ENCODE measurements around the gene ENHO.

Gene ENHO

DNA sequence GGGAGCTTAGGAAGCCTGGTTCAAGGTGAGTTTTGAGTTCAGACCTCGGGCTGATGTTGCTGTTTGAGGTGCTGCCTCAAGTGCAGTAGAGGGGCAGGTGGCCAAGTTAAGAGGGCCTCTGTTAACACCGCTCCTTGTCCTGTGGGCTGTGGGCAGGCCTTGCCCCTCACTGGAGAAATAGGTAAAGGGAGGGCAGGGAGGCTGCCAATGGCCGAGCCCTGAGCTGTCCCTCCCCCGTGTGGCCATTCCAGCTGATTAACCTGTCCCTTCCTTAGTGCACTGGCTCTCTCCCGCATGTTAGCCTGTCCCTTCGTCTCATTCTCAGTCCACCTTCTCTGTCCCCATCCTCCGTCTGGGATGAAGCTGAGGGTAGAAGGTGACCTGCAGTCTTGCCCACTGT lies 45.3 kb upstream of the ENHO start:
- no peak for TF ChIP-seq EZH2phosphoT487 (IDR thresholded peaks at IDR 0.05; ENCODE audit: borderline replicate concordance, low read length)
- TF ChIP-seq, protein P1, sequence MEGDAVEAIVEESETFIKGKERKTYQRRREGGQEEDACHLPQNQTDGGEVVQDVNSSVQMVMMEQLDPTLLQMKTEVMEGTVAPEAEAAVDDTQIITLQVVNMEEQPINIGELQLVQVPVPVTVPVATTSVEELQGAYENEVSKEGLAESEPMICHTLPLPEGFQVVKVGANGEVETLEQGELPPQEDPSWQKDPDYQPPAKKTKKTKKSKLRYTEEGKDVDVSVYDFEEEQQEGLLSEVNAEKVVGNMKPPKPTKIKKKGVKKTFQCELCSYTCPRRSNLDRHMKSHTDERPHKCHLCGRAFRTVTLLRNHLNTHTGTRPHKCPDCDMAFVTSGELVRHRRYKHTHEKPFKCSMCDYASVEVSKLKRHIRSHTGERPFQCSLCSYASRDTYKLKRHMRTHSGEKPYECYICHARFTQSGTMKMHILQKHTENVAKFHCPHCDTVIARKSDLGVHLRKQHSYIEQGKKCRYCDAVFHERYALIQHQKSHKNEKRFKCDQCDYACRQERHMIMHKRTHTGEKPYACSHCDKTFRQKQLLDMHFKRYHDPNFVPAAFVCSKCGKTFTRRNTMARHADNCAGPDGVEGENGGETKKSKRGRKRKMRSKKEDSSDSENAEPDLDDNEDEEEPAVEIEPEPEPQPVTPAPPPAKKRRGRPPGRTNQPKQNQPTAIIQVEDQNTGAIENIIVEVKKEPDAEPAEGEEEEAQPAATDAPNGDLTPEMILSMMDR (IDR thresholded peaks at IDR 0.05; ENCODE audit: low read depth, low read length, poor library complexity, severe bottlenecking) = no peak
- Histone ChIP-seq H3K4me2 (ENCODE audit: low read length) (no peak overlapping the region), H3K9me3 (ENCODE audit: control insufficient read depth, insufficient read depth, low read length) (no peaks in the 10 kb centered on the region), H3F3A (ENCODE audit: control insufficient read depth, insufficient read depth) (no peaks in the 10 kb centered on the region), H3K27me3 (ENCODE audit: control insufficient read depth, low read length) (peaks cover 31% of the 10 kb centered on the region), H3K36me3 (ENCODE audit: control insufficient read depth, low read length) (no peaks in the 10 kb centered on the region), H3K27ac (ENCODE audit: low read depth, low read length) (no peak overlapping the region), H4K20me1 (ENCODE audit: control insufficient read depth, insufficient read depth, low read depth, low read length) (no peaks in the 10 kb centered on the region; the same call in 1 of the 2 replicates), H3K4me1 (ENCODE audit: control insufficient read depth, low read length) (no peaks in the 10 kb centered on the region), H3K4me3 (ENCODE audit: low read length) (no peak overlapping the region), H3K9me2 (replicated peaks; ENCODE audit: control insufficient read depth, low read length) (no peaks in the 10 kb centered on the region), H3K79me2 (ENCODE audit: control insufficient read depth, low read length) (no peaks in the 10 kb centered on the region)

- Histone ChIP-seq H3K27me3 (ENCODE audit: control insufficient read depth, low read length) (peaks cover 31% of the 10 kb centered on the region), H3K79me2 (ENCODE audit: control insufficient read depth, low read length) (no peaks in the 10 kb centered on the region), H3K9me3 (ENCODE audit: control insufficient read depth, insufficient read depth, low read length) (peaks cover 2% of the 10 kb centered on the region; the same call in 1 of the 2 replicates), H3K36me3 (ENCODE audit: control insufficient read depth, low read length) (no peaks in the 10 kb centered on the region), H3K4me1 (ENCODE audit: control insufficient read depth, low read length) (no peaks in the 10 kb centered on the region), H3K4me2 (ENCODE audit: low read length) (no peak overlapping the region), H3K9me2 (replicated peaks; ENCODE audit: control insufficient read depth, low read length) (no peaks in the 10 kb centered on the region), H4K20me1 (ENCODE audit: control insufficient read depth, insufficient read depth, low read depth, low read length) (no peaks in the 10 kb centered on the region; the same call in 1 of the 2 replicates), H3K27ac (ENCODE audit: low read depth, low read length) (no peak overlapping the region), H3K4me3 (ENCODE audit: low read length) (no peak overlapping the region), H3F3A (ENCODE audit: control insufficient read depth, insufficient read depth) (no peaks in the 10 kb centered on the region)
- TF ChIP-seq EZH2phosphoT487 (IDR thresholded peaks at IDR 0.05; ENCODE audit: borderline replicate concordance, low read length) = no peak
- TF ChIP-seq, protein P1 (IDR thresholded peaks at IDR 0.05; ENCODE audit: low read depth, low read length, poor library complexity, severe bottlenecking) = no peak
Measured at GRCh38 chr9:34566972-34567371, 44.2 kb upstream of the ENHO start.

DNA sequence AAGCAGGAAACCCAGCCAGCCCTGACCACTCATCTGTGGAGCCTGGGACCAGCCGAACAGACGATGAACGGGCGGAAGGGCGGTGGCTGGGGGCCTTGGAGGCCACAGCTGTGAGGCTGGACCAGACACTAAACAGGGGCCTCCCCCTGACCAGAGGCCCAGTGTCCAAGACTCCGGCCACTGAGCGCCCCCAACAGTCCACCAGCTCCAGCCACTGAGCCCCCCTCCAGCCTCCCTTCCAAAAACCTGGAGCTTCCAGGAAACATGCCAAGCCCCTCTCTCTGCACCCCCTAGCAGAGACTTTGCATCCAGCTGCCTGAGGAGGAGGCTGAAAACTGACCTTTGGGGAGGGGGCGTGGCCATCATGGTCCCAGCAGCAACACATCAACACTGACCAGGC lies 43.5 kb upstream of the ENHO start:
- Histone ChIP-seq H3K4me3 (ENCODE audit: low read length) (no peak overlapping the region), H3K4me1 (ENCODE audit: control insufficient read depth, low read length) (no peaks in the 10 kb centered on the region), H3K27me3 (ENCODE audit: control insufficient read depth, low read length) (peaks cover 31% of the 10 kb centered on the region), H3K36me3 (ENCODE audit: control insufficient read depth, low read length) (no peaks in the 10 kb centered on the region), H4K20me1 (ENCODE audit: control insufficient read depth, insufficient read depth, low read depth, low read length) (no peaks in the 10 kb centered on the region; the same call in 1 of the 2 replicates), H3K27ac (ENCODE audit: low read depth, low read length) (no peak overlapping the region), H3K9me2 (replicated peaks; ENCODE audit: control insufficient read depth, low read length) (no peaks in the 10 kb centered on the region), H3K79me2 (ENCODE audit: control insufficient read depth, low read length) (no peaks in the 10 kb centered on the region), H3K4me2 (ENCODE audit: low read length) (no peak overlapping the region), H3F3A (ENCODE audit: control insufficient read depth, insufficient read depth) (no peaks in the 10 kb centered on the region), H3K9me3 (ENCODE audit: control insufficient read depth, insufficient read depth, low read length) (peaks cover 5% of the 10 kb centered on the region; the same call in 1 of the 2 replicates)
- TF ChIP-seq, protein P1 (IDR thresholded peaks at IDR 0.05; ENCODE audit: low read depth, low read length, poor library complexity, severe bottlenecking) = no peak
- no peak for TF ChIP-seq EZH2phosphoT487 (IDR thresholded peaks at IDR 0.05; ENCODE audit: borderline replicate concordance, low read length)

Data from DOHH2 (cell line).